ENCODE measurements around the gene HNRNPF. TPM values are rescaled to one million over a fixed set of nuclear protein-coding genes. Genes with fewer than 3 reads are reported as not detected.

HNRNPF gene
- total and polyA plus RNA-seq, 4 donors = 79.1 to 237 (median 176) TPM

GRCh38 chr10:43408331-43408709 is 666 bp downstream of the HNRNPF start:
- Histone ChIP-seq H3K9ac (ENCODE audit: insufficient read depth in 1 of 2, low read length in 2 of 2) (peak overlapping the region; percentile 9 to 93), H3K27me3 (ENCODE audit: control insufficient read depth in 3 of 3, insufficient read depth in 3 of 3, low read length in 2 of 3) (no peaks in the 10 kb centered on the region), H3K9me3 (ENCODE audit: control insufficient read depth in 4 of 4, insufficient read depth in 3 of 4, low read length in 3 of 4) (no peaks in the 10 kb centered on the region), H3K4me3 (peak overlapping the region; percentile 94), H3K27ac (ENCODE audit: low read depth in 1 of 2, low read length in 1 of 2) (peak overlapping the region; percentile 94 to 99), H3K36me3 (ENCODE audit: control insufficient read depth in 4 of 4, insufficient read depth in 4 of 4, low read length in 4 of 4) (peaks cover 0 to 3% (median 0%) of the 10 kb centered on the region in 4 donors), H3K4me1 (ENCODE audit: control insufficient read depth in 5 of 5, insufficient read depth in 5 of 5, low read length in 5 of 5) (peaks cover 4 to 21% (median 7%) of the 10 kb centered on the region in 5 donors)
- TF ChIP-seq CTCF (IDR thresholded peaks at IDR 0.05; ENCODE audit: control extremely low read depth, extremely low read depth) = no peak
- 1% methylated on average over 31 of the region's 31 CpGs for WGBS, 2 donors
- ATAC-seq (ENCODE audit: insufficient read depth, low FRiP score) (peak; percentile 0), DNase-seq (peak in 1 of 3 donors; percentile 71)

- H3K9ac ChIP-seq (ENCODE audit: insufficient read depth in 1 of 2, low read length in 2 of 2) = peak overlapping the region; percentile 73 to 93
- WGBS, 2 donors = 1% methylated on average over 55 to 56 of the region's 56 CpGs
- peak overlapping the region; percentile 99 for H3K27ac ChIP-seq (ENCODE audit: low read depth in 1 of 2, low read length in 1 of 2)
- peak; percentile 46 for ATAC-seq (ENCODE audit: insufficient read depth, low FRiP score)
- no peaks in the 10 kb centered on the region for H3K9me3 ChIP-seq (ENCODE audit: control insufficient read depth in 4 of 4, insufficient read depth in 3 of 4, low read length in 3 of 4)
- H3K36me3 ChIP-seq (ENCODE audit: control insufficient read depth in 4 of 4, insufficient read depth in 4 of 4, low read length in 4 of 4) = peaks cover 0 to 3% (median 0%) of the 10 kb centered on the region in 4 donors
- DNase-seq = peak; percentile 89 to 95 (median 94)
- H3K27me3 ChIP-seq (ENCODE audit: control insufficient read depth in 3 of 3, insufficient read depth in 3 of 3, low read length in 2 of 3) = no peaks in the 10 kb centered on the region
- H3K4me3 ChIP-seq = peak overlapping the region; percentile 94
- H3K4me1 ChIP-seq (ENCODE audit: control insufficient read depth in 5 of 5, insufficient read depth in 5 of 5, low read length in 5 of 5) = peaks cover 4 to 21% (median 10%) of the 10 kb centered on the region in 5 donors
- TF ChIP-seq CTCF (IDR thresholded peaks at IDR 0.05; ENCODE audit: control extremely low read depth, extremely low read depth) = no peak
Measured at GRCh38 chr10:43407576-43408330, 1.2 kb downstream of the HNRNPF start.

- peak overlapping the region; percentile 94 for H3K4me3 ChIP-seq
- peaks cover 4 to 21% (median 12%) of the 10 kb centered on the region in 5 donors for H3K4me1 ChIP-seq (ENCODE audit: control insufficient read depth in 5 of 5, insufficient read depth in 5 of 5, low read length in 5 of 5)
- 0 to 1% methylated on average over 59 of the region's 59 CpGs for WGBS, 2 donors
- H3K27ac ChIP-seq (ENCODE audit: low read depth in 1 of 2, low read length in 1 of 2) = peak overlapping the region; percentile 99
- TF ChIP-seq CTCF (IDR thresholded peaks at IDR 0.05; ENCODE audit: control extremely low read depth, extremely low read depth) = no peak
- ATAC-seq (ENCODE audit: insufficient read depth, low FRiP score) = peak; percentile 17
- H3K9ac ChIP-seq (ENCODE audit: insufficient read depth in 1 of 2, low read length in 2 of 2) = peak overlapping the region; percentile 73 to 93
- peaks cover 0 to 3% (median 0%) of the 10 kb centered on the region in 4 donors for H3K36me3 ChIP-seq (ENCODE audit: control insufficient read depth in 4 of 4, insufficient read depth in 4 of 4, low read length in 4 of 4)
- no peaks in the 10 kb centered on the region for H3K27me3 ChIP-seq (ENCODE audit: control insufficient read depth in 3 of 3, insufficient read depth in 3 of 3, low read length in 2 of 3)
- no peaks in the 10 kb centered on the region for H3K9me3 ChIP-seq (ENCODE audit: control insufficient read depth in 4 of 4, insufficient read depth in 3 of 4, low read length in 3 of 4)
- DNase-seq = peak in 2 of 3 donors; percentile 63 to 71
Measured at GRCh38 chr10:43407148-43407575, 1.8 kb downstream of the HNRNPF start.

All from lung (tissue), 12 donors.